Omental fat pad (tissue), 4 donors: Measurements from ENCODE around the gene TDRD1. TPM values are rescaled to one million over a fixed set of nuclear protein-coding genes. Genes with fewer than 3 reads are reported as not detected.

Source experiments
- ATAC-seq: fragments of 150-250 bp; one replicate; pipeline ENCODE4 v1.9.1; 2016; ENCODE audit warnings: mild to moderate bottlenecking, moderate library complexity; ENCODE audit not compliant: low FRiP score
- DNase-seq: peaks from one replicate; pipeline ENCODE4 v3.0.0-alpha.2; 2019; ENCODE audit warnings: low spot score
- total RNA-seq, 4 donors: library from RNA; depleted of rRNA; stranded (reverse); fragments of >200 nt; gene quantifications; one replicate each; pipeline ENCODE4 v1.1.0, GENCODE V29; 2016
- TF ChIP-seq, protein P1 (sequence below), 3 donors: fragments of 450-650 bp; IDR thresholded peaks; one replicate each; pipeline ENCODE4 v1.5.1; 2016 to 2017; ENCODE audit warnings: antibody characterized with exemption in 3 of 3, mild to moderate bottlenecking in 3 of 3, moderate library complexity in 2 of 3

The TDRD1 gene
- total RNA-seq, 4 donors from 2014 or later, result 0.24 to 0.46 (median 0.31) TPM; not detected in 1

DNA sequence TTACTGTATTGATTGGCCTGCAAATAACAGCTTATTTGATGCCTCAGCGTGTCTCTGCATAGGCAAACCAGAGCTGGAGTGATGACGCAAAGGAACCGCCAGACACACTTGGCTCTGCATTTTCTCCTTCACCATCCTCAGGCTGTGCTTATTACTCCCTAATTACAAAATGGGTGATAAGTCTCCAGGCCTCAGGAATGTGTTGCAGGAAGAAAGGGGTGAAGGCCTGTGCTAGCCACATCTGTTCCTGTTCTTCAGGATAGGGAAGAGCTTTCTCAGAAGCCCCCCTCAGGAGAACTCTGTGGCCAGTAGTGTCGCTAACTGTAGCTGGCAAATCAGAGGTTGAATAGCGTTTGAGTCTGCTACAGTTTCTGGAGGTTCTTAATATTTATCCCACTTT, 5.1 kb downstream of the TDRD1 start:
- DNase-seq (no peak), ATAC-seq (no peak)
- TF ChIP-seq, protein P1, sequence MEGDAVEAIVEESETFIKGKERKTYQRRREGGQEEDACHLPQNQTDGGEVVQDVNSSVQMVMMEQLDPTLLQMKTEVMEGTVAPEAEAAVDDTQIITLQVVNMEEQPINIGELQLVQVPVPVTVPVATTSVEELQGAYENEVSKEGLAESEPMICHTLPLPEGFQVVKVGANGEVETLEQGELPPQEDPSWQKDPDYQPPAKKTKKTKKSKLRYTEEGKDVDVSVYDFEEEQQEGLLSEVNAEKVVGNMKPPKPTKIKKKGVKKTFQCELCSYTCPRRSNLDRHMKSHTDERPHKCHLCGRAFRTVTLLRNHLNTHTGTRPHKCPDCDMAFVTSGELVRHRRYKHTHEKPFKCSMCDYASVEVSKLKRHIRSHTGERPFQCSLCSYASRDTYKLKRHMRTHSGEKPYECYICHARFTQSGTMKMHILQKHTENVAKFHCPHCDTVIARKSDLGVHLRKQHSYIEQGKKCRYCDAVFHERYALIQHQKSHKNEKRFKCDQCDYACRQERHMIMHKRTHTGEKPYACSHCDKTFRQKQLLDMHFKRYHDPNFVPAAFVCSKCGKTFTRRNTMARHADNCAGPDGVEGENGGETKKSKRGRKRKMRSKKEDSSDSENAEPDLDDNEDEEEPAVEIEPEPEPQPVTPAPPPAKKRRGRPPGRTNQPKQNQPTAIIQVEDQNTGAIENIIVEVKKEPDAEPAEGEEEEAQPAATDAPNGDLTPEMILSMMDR (IDR thresholded peaks at IDR 0.05), result no peak

DNA sequence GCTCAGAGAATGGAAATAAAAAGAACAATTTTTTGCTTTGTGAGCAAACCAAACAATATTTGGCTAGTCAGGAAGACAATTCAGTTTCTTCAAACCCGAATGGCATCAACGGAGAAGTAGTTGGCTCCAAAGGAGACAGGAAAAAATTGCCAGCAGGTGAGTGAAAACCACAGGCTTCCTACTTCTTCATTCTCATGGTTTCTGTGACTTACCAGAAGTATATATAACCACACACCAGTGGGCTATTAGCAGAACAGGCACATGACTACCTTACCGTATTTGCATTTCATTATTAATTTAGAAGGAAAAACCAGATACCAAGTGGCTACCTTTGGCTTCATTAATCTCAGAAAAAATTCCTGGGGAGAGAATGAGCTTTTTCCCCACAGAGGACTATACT, 8.8 kb downstream of the TDRD1 start:
- ATAC-seq, result no peak
- TF ChIP-seq, protein P1 (IDR thresholded peaks at IDR 0.05), result no peak
- no peak for DNase-seq

DNA sequence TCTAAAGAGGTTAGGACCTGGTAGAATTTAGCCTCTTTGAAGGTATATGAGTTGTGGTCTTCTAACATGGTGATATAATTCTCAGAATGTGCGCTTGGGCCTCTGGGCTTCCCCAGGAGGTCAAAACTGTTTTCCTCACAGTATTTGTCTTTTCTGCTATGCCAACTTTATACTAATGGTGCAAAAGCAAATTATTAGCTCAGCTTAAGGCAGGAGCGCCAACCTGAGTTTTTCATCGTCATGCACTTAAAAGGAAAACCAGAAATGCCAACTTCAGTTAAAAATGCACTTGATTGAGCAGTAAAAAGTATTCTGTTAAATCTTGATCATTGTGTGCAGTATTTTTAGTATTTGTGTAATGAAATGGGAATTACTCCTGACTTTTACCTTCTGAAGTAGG, 9.7 kb downstream of the TDRD1 start:
- DNase-seq (no peak), ATAC-seq (no peak)
- TF ChIP-seq, protein P1 (IDR thresholded peaks at IDR 0.05), result no peak

DNA sequence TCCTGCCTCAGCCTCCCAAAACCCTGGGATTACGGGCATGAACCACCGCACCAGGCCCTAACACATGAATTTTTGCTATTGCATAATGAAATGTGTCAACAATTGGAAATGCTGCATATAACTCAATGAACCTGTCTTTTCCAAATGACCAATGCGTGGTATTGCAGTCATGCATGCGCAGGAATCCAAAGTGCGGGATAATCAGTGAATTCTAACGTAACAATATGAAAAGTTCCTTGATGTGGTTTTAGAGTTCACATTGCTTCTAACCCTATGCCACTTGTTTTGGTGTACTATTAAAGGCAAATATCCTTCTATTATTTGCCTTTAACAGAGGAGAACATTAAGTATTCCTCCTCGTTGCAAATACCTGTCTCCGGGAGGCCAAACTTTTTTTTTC, 10.5 kb downstream of the TDRD1 start:
- no peak for DNase-seq
- ATAC-seq, result no peak
- TF ChIP-seq, protein P1 (IDR thresholded peaks at IDR 0.05), result no peak

DNA sequence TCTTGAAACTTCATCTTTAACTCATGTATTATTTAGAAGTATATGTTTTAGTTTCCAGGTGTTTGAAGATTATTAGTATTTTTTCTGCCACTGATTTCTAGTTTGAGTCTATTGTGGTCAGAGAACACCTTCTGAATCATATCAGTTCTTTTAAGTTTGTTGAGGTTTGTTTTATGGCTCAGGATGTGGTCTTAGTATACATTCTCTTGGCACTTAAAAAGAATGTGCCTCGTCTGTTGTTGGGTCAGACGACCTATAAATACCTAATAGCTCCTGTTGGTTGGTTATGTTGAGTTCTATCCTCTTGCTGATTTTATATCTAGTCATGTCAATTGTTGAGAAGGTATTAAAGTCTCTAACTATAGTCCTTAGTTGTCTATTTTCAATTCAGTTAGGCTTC, 15.9 kb downstream of the TDRD1 start:
- TF ChIP-seq, protein P1 (IDR thresholded peaks at IDR 0.05), result no peak
- DNase-seq (no peak), ATAC-seq (no peak)

DNA sequence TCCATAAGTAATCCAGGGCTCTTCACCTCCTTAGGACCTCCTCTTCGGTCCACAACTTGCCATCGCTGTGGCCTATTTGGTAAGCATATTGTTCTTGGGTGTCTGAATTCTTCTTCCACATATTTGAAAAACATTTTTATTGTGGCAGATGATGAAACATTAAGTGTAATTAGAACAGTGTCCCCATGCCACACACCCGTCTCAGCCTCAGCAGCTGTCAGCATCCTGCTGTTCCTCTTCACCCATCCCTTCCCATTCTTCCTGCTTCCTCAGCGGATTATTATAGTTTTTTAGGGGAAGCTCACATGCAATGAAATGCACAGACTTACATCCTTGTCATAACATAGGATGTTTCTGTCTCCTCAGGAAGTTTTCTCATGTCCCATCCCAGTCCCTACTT, 20.1 kb downstream of the TDRD1 start:
- TF ChIP-seq, protein P1 (IDR thresholded peaks at IDR 0.05), result no peak
- DNase-seq, result no peak
- ATAC-seq, result no peak

DNA sequence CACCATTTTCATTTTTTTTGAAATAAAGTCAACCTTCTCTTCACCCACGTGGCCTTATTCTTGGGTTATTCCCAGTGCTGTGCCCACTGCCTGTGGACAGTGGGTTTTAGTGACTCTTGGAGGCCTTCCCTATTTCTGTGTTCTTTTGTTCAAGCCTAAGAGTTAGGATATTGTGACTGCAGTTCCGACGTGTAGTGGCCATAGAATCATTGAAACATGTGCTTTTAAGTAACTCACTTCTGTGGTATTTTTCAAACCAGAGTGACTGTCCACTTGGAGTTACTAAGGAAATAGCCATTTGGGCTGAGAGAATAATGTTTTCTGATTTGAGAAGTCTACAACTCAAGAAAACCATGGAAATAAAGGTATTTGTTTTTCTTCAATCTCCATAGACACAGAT, 23.7 kb downstream of the TDRD1 start:
- ATAC-seq (no peak), DNase-seq (no peak)
- TF ChIP-seq, protein P1 (IDR thresholded peaks at IDR 0.05), result no peak
